Hepatocyte (in vitro differentiated cells): ENCODE measurements around the gene SYNDIG1.

Experiments
- CTCF ChIP-seq: fragments of 200-600 bp; sonication (generic); IDR thresholded peaks from 2 replicates; pipeline ENCODE4 v1.5.1; 2016; ENCODE audit warnings: antibody characterized with exemption, mild to moderate bottlenecking; ENCODE audit not compliant: poor library complexity
- EZH2 ChIP-seq: fragments of 200-600 bp; sonication (generic); IDR thresholded peaks from 2 replicates; pipeline ENCODE4 v1.6.1; 2016; ENCODE audit warnings: antibody characterized with exemption, mild to moderate bottlenecking, borderline replicate concordance
- EZH2phosphoT487 ChIP-seq: fragments of 200-600 bp; sonication (generic); IDR thresholded peaks from one replicate; pipeline ENCODE4 v1.6.1; 2018; ENCODE audit warnings: antibody characterized with exemption, mild to moderate bottlenecking, low read depth, moderate library complexity; ENCODE audit not compliant: unreplicated experiment, severe bottlenecking

GRCh38 chr20:24587384-24588046 lies 118.1 kb downstream of the SYNDIG1 start:
- no peak for TF ChIP-seq CTCF
- no peak for TF ChIP-seq EZH2phosphoT487
- TF ChIP-seq EZH2 = no peak
